Measurements from ENCODE around the gene GGA2.

The GGA2 gene

DNA sequence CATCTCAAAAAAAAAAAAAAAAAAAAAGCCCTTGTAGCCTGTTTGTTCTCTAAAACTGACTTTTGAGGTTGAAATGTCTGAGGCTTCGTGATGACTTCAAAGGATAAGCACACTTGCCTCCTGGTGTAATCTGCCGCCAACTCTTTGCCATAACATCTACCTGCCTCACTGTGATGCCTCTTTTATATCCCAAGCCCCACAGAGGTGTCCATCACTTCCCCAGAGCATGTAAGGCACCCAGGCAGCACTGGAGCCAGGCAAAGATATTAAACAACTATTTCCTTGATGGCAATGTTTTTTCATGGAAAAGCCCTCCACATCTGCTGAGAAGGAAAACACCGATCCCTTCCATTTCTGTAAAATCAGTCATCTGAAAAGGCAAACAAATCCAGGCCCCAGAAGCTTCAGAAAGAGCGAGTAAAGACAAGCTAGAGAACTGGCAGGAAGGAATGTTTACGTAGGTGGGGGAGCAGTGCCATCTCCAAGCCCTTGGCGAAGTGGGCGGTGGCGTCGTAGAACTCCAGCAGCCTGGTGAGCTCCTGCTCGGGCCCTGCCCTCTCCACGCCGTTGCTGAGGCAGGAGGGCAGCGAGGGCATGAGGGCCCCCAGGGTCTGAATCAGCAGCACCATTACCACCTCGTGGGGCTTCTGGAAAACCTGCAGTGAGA lies 85.9 kb downstream of the GGA2 start:
- FAIRE-seq = no peak
- no peak for DNase-seq (ENCODE audit: insufficient read length, low spot score)

- no peak for FAIRE-seq
- DNase-seq (ENCODE audit: insufficient read length, low spot score) = no peak
Observed at GRCh38 chr16:23423496-23424049, 86.7 kb downstream of the GGA2 start.

DNA sequence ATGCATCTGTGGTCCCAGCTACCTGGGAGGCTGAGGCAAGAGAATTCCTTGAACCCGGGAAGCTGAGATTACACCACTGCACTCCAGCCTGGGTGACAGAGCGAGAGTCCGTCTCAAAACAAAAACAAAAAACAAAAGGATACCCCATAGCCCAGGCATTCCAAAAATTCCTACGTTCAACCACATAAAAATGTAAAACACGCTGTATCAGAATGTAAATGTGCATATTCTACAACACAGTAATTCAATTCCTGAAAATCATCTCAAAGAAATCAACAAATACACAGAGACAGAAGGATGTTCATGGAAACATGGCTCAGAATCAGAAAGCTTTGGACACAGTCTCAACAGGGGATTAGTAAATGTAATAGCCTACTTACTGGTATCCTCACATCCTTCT lies 90.3 kb downstream of the GGA2 start:
- FAIRE-seq (no peak), DNase-seq (ENCODE audit: insufficient read length, low spot score) (no peak)

DNA sequence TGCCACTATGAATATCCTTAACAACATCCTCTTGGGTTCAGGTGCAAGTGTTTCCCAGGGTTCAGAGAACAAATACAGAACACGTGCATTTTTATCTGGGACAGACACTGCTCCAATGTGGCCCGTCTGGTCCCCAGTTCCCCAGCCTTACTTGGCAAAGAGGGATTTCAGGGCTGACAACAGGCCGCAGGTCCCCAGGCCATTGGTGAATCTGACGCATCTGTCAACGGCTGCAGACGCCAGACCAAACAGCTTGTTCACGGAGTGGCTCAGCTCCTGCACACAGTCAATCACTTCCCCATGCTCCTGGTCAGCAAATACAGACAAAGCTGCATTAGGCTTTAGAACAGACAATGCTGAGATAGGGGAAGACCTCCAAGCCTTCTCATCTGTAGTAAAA lies 93.5 kb downstream of the GGA2 start:
- no peak for FAIRE-seq
- DNase-seq (ENCODE audit: insufficient read length, low spot score) = no peak

- DNase-seq (ENCODE audit: insufficient read length, low spot score) (no peak), FAIRE-seq (no peak)
Observed at GRCh38 chr16:23414731-23415130, 95.6 kb downstream of the GGA2 start.

Measured in GM19239 (cell line).